Breast epithelium (tissue), 3 donors: Measurements from ENCODE around the gene MMP13.

Experiments
- POLR2A ChIP-seq: fragments of 450-650 bp; IDR thresholded peaks from one replicate; pipeline ENCODE4 v1.6.1; 2016; ENCODE audit warnings: antibody characterized with exemption, mild to moderate bottlenecking, moderate library complexity
- TF ChIP-seq, protein P1 (sequence below), 3 donors: fragments of 450-650 bp; IDR thresholded peaks; one replicate each; pipeline ENCODE4 v1.5.1; 2016 to 2017; ENCODE audit warnings: antibody characterized with exemption in 3 of 3, mild to moderate bottlenecking in 3 of 3, moderate library complexity in 3 of 3

- TF ChIP-seq, protein P1, sequence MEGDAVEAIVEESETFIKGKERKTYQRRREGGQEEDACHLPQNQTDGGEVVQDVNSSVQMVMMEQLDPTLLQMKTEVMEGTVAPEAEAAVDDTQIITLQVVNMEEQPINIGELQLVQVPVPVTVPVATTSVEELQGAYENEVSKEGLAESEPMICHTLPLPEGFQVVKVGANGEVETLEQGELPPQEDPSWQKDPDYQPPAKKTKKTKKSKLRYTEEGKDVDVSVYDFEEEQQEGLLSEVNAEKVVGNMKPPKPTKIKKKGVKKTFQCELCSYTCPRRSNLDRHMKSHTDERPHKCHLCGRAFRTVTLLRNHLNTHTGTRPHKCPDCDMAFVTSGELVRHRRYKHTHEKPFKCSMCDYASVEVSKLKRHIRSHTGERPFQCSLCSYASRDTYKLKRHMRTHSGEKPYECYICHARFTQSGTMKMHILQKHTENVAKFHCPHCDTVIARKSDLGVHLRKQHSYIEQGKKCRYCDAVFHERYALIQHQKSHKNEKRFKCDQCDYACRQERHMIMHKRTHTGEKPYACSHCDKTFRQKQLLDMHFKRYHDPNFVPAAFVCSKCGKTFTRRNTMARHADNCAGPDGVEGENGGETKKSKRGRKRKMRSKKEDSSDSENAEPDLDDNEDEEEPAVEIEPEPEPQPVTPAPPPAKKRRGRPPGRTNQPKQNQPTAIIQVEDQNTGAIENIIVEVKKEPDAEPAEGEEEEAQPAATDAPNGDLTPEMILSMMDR (IDR thresholded peaks at IDR 0.05) = no peak
- no peak for TF ChIP-seq POLR2A
These were observed 29.5 kb downstream of the MMP13 start for GRCh38 chr11:102925988-102926387.
